GM06990 (cell line): ENCODE measurements around the gene RAB37.

Experiments
- DNase-seq: peaks from one replicate; pipeline ENCODE4 v3.0.0-alpha.2; 2011; ENCODE audit not compliant: insufficient read length; ENCODE audit errors: extremely low read depth
- H3K27me3 ChIP-seq: replicated peaks from 2 replicates; pipeline ENCODE4 v1.6.0; 2011; ENCODE audit warnings: low read length; ENCODE audit not compliant: control insufficient read depth, insufficient read depth
- H3K36me3 ChIP-seq: 2 replicates; pipeline ENCODE4 v1.5.1; 2011; ENCODE audit warnings: low read length; ENCODE audit not compliant: control insufficient read depth, insufficient read depth
- H3K4me3 ChIP-seq: replicated peaks from 2 replicates; pipeline ENCODE4 v1.5.1; 2011; ENCODE audit warnings: low read depth, mild to moderate bottlenecking, control low read depth, low read length
- CTCF ChIP-seq: IDR thresholded peaks from 2 replicates; pipeline ENCODE4 v1.5.1; 2011; ENCODE audit warnings: low read length, control low read depth, mild to moderate bottlenecking, inconsistent platforms; ENCODE audit not compliant: insufficient read depth, poor library complexity, severe bottlenecking

RAB37 gene

DNA sequence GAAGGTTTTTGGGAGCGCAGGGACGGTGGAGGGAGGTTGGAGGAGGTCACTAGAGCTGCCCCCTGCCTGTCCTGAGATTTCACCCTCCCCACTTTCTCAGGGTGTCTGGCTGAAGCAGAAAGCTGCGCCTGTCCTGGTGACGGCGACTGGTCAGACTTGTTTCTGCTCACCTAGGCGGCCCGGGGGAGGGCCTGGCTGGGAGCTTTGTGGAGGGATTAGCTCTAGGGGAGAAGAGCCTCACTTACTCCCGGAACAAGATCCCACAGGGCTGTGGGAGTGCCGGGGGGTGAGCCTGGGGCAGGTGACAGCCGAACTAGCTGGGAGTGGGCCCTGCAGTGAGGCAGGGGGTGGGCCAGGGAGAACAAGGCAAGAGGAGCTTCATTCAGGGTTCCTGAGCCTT, 22.9 kb downstream of the RAB37 start:
- no peak for TF ChIP-seq CTCF
- H3K27me3 ChIP-seq: no peaks in the 10 kb centered on the region
- H3K36me3 ChIP-seq: peaks cover 2% of the 10 kb centered on the region; the same call in 1 of the 2 replicates
- no peak overlapping the region for H3K4me3 ChIP-seq
- no peak for DNase-seq

DNA sequence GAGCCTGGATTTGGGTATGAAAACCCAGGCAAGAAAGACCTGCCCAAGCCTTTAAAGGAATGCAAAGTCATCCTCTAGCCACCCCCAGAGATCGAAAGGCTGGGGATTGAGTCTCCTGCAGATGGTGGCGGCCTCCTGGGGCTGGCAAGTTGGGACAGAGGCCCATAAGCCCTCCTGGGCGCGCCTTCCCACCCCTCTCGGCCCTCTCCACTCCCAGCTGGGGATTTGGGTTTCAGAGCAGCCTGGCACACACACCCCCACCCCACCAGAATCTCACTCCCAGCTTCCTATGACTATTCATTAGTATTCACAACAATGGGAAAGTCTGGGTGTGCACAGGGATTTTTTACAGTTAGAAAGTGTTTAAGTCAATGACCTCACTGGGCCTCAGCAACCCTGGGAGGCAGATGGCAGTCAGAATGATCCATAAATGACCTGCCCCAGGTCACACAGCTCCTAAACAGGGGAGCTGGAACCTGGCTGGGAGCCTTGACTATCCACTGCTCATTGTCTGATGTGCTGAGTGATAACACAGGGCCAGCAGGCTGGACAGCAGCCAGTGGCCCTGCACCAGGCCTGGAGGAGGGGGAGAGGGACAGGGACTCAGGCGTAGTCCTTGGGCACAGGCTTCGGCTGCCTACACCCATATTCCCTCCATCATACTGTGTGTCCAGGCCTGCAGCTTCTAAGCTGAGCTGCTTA, 23.5 kb downstream of the RAB37 start:
- DNase-seq: no peak
- TF ChIP-seq CTCF: no peak
- Histone ChIP-seq H3K36me3 (peaks cover 2% of the 10 kb centered on the region; the same call in 1 of the 2 replicates), H3K27me3 (no peaks in the 10 kb centered on the region), H3K4me3 (no peak overlapping the region)

- DNase-seq: no peak
- Histone ChIP-seq H3K4me3 (no peak overlapping the region), H3K36me3 (peaks cover 2% of the 10 kb centered on the region; the same call in 1 of the 2 replicates), H3K27me3 (no peaks in the 10 kb centered on the region)
- TF ChIP-seq CTCF: no peak
These were observed 24.4 kb downstream of the RAB37 start for GRCh38 chr17:74761419-74761818.

DNA sequence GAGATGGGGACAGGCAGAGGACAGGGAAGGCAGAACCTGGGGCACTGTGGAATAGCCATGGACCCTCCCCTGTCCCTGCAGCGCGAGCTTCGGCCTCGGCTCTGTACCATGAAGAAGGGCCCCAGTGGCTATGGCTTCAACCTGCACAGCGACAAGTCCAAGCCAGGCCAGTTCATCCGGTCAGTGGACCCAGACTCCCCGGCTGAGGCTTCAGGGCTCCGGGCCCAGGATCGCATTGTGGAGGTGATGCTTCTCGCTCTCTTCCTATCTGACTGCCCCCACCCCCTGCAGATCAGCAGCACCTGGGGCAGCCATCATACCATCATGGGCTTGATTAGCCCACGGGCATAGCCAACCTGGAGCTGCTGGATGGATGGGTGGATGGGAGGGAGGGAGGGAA, 24.9 kb downstream of the RAB37 start:
- TF ChIP-seq CTCF: no peak
- H3K4me3 ChIP-seq: no peak overlapping the region
- H3K36me3 ChIP-seq: peaks cover 2% of the 10 kb centered on the region
- H3K27me3 ChIP-seq: no peaks in the 10 kb centered on the region
- no peak for DNase-seq

DNA sequence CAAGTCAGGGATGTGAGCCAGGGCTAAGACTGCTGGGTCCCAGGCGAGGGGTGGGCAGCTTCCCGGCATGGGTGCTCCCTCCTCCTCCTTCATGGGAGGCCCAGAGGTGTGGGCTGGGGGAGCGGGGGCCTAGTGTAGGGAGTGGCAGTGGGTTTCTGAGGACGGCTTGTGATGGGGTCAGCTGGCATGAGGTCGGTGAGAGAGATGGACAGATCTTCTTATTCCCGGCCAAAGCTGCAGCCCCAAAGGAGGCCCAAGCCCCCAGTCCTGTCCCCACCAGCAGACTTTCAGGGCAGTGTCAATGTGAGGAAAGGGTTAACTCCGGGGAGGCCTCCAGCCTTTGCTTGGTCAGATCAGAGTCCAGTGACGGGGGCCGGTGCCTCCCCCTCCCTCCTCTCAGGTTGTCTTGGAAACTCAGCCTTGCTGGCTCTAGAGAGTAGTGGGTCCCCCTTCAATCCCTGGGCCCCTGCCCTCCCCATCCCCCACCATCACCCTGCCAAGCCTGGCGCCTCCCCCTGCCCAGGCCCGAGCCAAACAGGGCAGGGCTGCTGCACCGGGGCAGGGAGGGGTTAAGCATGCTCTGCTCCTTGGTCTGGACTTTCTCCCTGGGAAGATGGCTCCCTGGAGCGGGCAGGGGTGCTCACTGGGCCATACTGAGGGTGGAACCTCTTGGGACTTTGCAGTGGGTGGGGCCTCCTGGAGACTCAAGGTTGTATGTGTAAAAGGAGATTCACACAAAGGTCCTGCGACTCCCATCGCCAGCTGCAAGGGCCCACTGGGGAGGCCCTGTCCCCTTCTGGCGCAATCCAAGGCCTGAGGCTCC, 26.7 kb downstream of the RAB37 start:
- peaks cover 5% of the 10 kb centered on the region for H3K36me3 ChIP-seq
- no peaks in the 10 kb centered on the region for H3K27me3 ChIP-seq
- no peak for TF ChIP-seq CTCF
- DNase-seq: no peak
- H3K4me3 ChIP-seq: no peak overlapping the region
